Left ventricle myocardium inferior (tissue), 1 donor: Measurements from ENCODE around the gene OPTN. TPM values are rescaled to one million over a fixed set of nuclear protein-coding genes. Genes with fewer than 3 reads are reported as not detected.

Experiments
- DNase-seq: peaks from one replicate; pipeline ENCODE4 v3.0.0-alpha.2; 2020
- H3K27ac ChIP-seq: fragments of 200-600 bp; replicated peaks from 2 replicates; pipeline ENCODE4 v1.8.0; 2021
- H3K27me3 ChIP-seq: fragments of 200-600 bp; 2 replicates; pipeline ENCODE4 v1.8.0; 2021; ENCODE audit warnings: low read depth
- H3K36me3 ChIP-seq: fragments of 200-600 bp; 2 replicates; pipeline ENCODE4 v1.8.0; 2021
- H3K4me1 ChIP-seq: fragments of 200-600 bp; 2 replicates; pipeline ENCODE4 v1.8.0; 2021
- H3K4me3 ChIP-seq: fragments of 200-600 bp; 2 replicates; pipeline ENCODE4 v1.8.0; 2021; ENCODE audit warnings: mild to moderate bottlenecking, moderate library complexity
- H3K9me3 ChIP-seq: fragments of 200-600 bp; replicated peaks from 2 replicates; pipeline ENCODE4 v1.8.0; 2021
- intact Hi-C: fragments of 100-400 bp; cut with micrococcal nuclease; formaldehyde crosslinking; loops from one replicate; pipeline ENCODE4 v1.11.0; 2022
- total RNA-seq: library from RNA; stranded (reverse); fragmentation: NEBNext Ultra II Directional; extraction: Animal tissue kit (Norgen Biotek cat#: 25700); gene quantifications from one replicate; pipeline ENCODE4 v1.2.1, GENCODE V29; 2021
- TF ChIP-seq, protein P1 (sequence below): fragments of 200-600 bp; IDR thresholded peaks from 2 replicates; pipeline ENCODE4 v1.8.0; 2021; ENCODE audit warnings: antibody characterized with exemption, mild to moderate bottlenecking, borderline replicate concordance
- donor health status: DM: no; HTN: yes; CAD: no; lungs with severe emphysema.

OPTN gene
- total RNA-seq, 1 donor from 2014 or later, result 129 TPM

DNA sequence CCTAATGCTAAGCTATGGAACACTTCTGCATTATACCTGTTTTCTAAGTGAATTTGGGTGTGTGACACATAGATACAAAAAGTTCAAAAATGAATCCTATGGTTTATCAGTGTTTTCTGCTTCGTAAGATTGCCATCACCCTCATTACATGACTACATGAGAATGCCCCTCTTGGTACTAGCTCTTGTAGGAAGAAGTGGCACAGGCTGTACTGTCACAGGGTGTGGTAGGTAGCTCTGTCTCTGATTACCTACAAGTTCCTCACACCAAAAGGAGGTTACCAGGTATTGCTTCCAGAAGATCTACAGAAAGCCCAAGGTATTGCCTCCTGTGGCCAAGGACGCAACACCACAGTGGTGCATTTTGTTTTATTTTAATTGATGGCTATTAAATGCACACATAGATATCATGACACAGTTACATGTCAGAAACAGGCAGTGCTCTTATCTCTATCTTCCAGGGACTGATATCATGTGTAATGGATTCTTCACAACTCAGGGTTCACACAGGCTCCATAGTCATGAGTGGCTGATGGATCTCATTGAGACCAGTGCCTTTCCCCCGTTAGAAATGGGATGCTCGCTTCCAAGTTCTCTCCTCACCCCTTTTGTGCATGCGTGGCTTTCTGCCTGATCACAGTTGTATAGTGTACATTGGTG is 6.6 kb downstream of the OPTN start:
- intact Hi-C loops, result no loop called here
- Histone ChIP-seq H3K27ac (no peak overlapping the region), H3K4me1 (peaks cover 69% of the 10 kb centered on the region), H3K4me3 (no peak overlapping the region), H3K27me3 (no peaks in the 10 kb centered on the region), H3K36me3 (peaks cover 34% of the 10 kb centered on the region), H3K9me3 (no peaks in the 10 kb centered on the region)
- DNase-seq, result no peak
- TF ChIP-seq, protein P1, sequence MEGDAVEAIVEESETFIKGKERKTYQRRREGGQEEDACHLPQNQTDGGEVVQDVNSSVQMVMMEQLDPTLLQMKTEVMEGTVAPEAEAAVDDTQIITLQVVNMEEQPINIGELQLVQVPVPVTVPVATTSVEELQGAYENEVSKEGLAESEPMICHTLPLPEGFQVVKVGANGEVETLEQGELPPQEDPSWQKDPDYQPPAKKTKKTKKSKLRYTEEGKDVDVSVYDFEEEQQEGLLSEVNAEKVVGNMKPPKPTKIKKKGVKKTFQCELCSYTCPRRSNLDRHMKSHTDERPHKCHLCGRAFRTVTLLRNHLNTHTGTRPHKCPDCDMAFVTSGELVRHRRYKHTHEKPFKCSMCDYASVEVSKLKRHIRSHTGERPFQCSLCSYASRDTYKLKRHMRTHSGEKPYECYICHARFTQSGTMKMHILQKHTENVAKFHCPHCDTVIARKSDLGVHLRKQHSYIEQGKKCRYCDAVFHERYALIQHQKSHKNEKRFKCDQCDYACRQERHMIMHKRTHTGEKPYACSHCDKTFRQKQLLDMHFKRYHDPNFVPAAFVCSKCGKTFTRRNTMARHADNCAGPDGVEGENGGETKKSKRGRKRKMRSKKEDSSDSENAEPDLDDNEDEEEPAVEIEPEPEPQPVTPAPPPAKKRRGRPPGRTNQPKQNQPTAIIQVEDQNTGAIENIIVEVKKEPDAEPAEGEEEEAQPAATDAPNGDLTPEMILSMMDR, result no peak

DNA sequence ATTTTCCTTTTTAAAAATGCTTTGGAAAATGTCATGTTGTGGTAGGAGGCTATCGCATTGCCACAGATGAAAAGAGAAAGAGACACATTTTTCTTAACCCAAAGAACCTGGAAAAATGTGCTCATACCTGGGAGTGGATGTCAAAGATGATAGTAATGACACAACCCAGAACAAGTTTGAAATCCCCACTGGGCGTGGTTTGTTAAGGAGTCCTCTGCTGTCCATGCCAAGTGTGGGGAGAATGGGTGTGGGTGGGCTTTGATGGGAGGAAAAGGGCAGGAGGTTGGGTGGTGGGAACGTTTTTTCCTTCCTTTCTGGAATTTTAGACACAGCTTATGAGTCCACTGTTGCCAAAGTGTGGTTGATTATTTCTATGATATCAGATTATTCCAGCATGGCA is 10.9 kb downstream of the OPTN start:
- Histone ChIP-seq H3K27me3 (no peaks in the 10 kb centered on the region), H3K9me3 (no peaks in the 10 kb centered on the region), H3K36me3 (peaks cover 63% of the 10 kb centered on the region), H3K27ac (no peak overlapping the region), H3K4me1 (peaks cover 38% of the 10 kb centered on the region), H3K4me3 (no peak overlapping the region)
- no peak for DNase-seq
- intact Hi-C loops, result no loop called here
- TF ChIP-seq, protein P1, result no peak

DNA sequence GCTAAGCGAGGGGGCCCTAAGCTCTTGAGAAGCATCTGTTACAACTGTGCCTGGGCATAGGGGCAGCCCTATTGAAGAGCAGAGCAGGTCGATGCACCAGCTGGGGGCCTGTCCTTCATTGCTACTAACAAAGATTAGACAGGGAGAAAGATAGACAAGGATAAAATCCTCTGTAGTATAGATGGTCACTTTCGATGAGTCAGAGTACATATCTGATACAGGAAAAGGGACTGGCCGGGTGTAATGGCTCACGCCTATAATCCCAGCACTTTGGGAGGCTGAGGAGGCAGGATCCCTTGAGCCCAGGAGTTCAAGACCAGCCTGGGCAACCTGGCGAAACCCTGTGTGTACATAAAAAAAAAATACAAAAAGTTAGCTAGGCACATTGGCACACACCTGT is 13.6 kb downstream of the OPTN start:
- peaks cover 80% of the 10 kb centered on the region for H3K36me3 ChIP-seq
- no peak for DNase-seq
- intact Hi-C loops, result no loop called here
- H3K9me3 ChIP-seq, result no peaks in the 10 kb centered on the region
- H3K27me3 ChIP-seq, result no peaks in the 10 kb centered on the region
- peak overlapping the region; percentile 56 for H3K27ac ChIP-seq
- H3K4me1 ChIP-seq, result peaks cover 45% of the 10 kb centered on the region
- TF ChIP-seq, protein P1, result no peak
- no peak overlapping the region for H3K4me3 ChIP-seq

DNA sequence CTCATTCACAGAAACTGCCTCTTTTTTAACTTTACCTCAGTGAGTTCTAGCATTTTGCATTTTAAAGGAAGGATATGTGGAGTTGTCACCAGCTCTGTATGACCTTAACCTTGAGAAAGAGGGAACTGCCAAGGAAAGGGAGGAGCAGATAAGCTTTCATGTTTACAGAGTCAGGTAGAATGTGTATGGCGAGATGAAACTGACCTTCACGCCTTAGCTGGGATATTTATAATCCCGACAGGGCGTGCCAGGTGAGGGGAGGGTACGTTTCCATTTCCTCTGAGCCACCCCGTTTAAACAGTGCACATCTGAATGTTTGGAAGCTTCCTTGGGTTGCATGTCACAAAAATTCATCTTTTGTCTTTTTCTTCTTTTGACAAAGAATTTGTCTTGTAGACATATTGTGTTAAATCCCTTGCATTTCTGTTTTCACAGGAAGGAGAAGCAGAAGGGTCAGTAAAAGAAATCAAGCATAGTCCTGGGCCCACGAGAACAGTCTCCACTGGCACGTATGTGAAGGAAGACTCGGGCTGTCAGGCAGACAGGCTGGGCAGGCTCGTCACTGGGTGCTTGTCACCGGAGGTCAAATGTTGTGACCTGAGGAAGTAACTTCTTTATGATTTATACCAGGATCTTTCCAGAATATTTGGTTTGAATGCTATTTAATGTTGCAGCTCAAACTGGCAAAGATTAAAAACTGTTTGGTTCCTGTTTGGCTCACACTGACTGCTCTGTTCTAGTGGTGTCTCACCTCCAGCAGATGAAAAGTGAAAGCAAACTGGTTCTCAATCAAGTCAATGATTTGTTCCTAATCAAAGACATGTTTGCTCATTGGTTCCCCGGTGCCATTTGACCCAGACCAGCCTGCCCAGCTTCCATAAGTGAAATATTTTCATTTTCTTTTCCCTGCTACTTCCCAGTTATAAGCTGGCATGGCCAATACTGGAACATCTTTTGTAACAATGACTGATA is 16.2 kb downstream of the OPTN start:
- H3K9me3 ChIP-seq, result no peaks in the 10 kb centered on the region
- intact Hi-C loops, result no loop called here
- no peak for DNase-seq
- peak overlapping the region; percentile 88 for H3K27ac ChIP-seq
- H3K4me3 ChIP-seq, result peak overlapping the region; percentile 32
- peaks cover 50% of the 10 kb centered on the region for H3K4me1 ChIP-seq
- peaks cover 76% of the 10 kb centered on the region for H3K36me3 ChIP-seq
- TF ChIP-seq, protein P1, result no peak
- H3K27me3 ChIP-seq, result no peaks in the 10 kb centered on the region

DNA sequence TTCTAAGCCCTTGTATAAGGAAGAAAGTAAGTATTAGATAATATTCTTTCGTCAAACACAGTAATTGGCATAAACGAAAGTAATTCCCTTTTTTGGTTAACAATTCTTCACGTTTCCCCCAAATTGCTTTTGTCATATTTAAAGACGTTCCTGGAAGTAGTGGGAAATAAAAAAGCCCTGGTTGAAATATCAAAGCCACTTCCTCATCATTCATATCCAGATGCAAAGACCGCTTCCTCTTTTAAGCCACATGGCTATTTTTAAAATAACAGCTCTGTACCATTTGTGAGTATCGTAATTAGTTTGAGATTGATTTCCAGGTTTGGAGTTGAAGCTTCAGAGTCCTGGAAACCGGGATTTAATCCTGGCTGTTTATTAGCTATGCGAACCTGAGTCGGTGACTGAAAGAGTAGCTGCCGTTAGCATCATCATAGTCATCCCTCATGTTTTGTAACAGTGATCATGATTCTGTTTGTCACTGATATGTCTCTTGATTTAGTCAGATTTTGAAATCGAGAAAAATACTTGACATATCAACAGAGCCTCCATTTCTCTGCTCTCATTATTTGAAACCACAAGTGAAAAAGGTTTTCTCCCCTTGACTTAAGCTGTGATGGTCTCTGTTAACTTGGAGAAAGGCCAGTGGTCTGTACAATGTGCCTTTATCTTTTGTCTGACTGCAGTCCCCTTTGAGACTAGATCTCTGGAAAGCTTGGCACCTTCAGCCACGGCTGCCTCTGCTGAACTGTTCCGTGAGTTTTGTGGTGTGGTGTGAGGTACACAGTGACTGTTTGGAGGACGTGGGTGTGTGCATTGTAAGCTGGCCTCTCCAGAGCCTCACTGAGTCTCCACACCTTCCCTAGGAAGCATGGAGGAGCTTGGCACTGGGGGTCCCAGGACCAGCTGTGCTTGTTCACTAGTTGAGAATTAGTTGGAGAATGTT is 18.1 kb downstream of the OPTN start:
- no peak overlapping the region for H3K4me3 ChIP-seq
- peaks cover 75% of the 10 kb centered on the region for H3K36me3 ChIP-seq
- TF ChIP-seq, protein P1, result no peak
- peak overlapping the region; percentile 64 for H3K27ac ChIP-seq
- H3K9me3 ChIP-seq, result no peaks in the 10 kb centered on the region
- intact Hi-C loops, result no loop called here
- DNase-seq, result no peak
- H3K4me1 ChIP-seq, result peaks cover 60% of the 10 kb centered on the region
- no peaks in the 10 kb centered on the region for H3K27me3 ChIP-seq
